Omental fat pad (tissue), 4 donors: Measurements from ENCODE around the gene FBXO28. TPM values are rescaled to one million over a fixed set of nuclear protein-coding genes. Genes with fewer than 3 reads are reported as not detected.

Experiments used
- ATAC-seq: fragments of 150-250 bp; one replicate; pipeline ENCODE4 v1.9.1; 2016; ENCODE audit warnings: mild to moderate bottlenecking, moderate library complexity; ENCODE audit not compliant: low FRiP score
- DNase-seq: peaks from one replicate; pipeline ENCODE4 v3.0.0-alpha.2; 2019; ENCODE audit warnings: low spot score
- CTCF ChIP-seq, 3 donors: fragments of 450-650 bp; IDR thresholded peaks; one replicate each; pipeline ENCODE4 v1.5.1; 2016 to 2017; ENCODE audit warnings: antibody characterized with exemption in 3 of 3, mild to moderate bottlenecking in 3 of 3, moderate library complexity in 2 of 3
- total RNA-seq, 4 donors: library from RNA; depleted of rRNA; stranded (reverse); fragments of >200 nt; gene quantifications; one replicate each; pipeline ENCODE4 v1.1.0, GENCODE V29; 2016

FBXO28 gene
- total RNA-seq, 4 donors from 2014 or later = 24.9 to 32.7 (median 27.6) TPM

- ATAC-seq (peak; percentile 64), DNase-seq (no peak)
- no peak for TF ChIP-seq CTCF (IDR thresholded peaks at IDR 0.05)
Measured at GRCh38 chr1:224175617-224176016, 61.7 kb downstream of the FBXO28 start.

GRCh38 chr1:224177356-224177999, 63.6 kb downstream of the FBXO28 start:
- DNase-seq (no peak), ATAC-seq (no peak)
- TF ChIP-seq CTCF (IDR thresholded peaks at IDR 0.05) = no peak

- ATAC-seq (no peak), DNase-seq (no peak)
- no peak for TF ChIP-seq CTCF (IDR thresholded peaks at IDR 0.05)
Measured at GRCh38 chr1:224178894-224179293, 65.0 kb downstream of the FBXO28 start.

GRCh38 chr1:224180783-224181452, 67.0 kb downstream of the FBXO28 start:
- TF ChIP-seq CTCF (IDR thresholded peaks at IDR 0.05) = no peak
- ATAC-seq (no peak), DNase-seq (no peak)

- no peak for TF ChIP-seq CTCF (IDR thresholded peaks at IDR 0.05)
- DNase-seq = no peak
- no peak for ATAC-seq
Measured at GRCh38 chr1:224181453-224181810, 67.5 kb downstream of the FBXO28 start.

- DNase-seq = no peak
- ATAC-seq = peak; percentile 9
- no peak for TF ChIP-seq CTCF (IDR thresholded peaks at IDR 0.05)
Measured at GRCh38 chr1:224182057-224182865, 68.3 kb downstream of the FBXO28 start.
